ENCODE measurements around the gene C1orf185. TPM values are rescaled to one million over a fixed set of nuclear protein-coding genes. Genes with fewer than 3 reads are reported as not detected.

Gene C1orf185
- total and polyA plus RNA-seq, 9 of the 15 experiments (the other 6 are each of a cell fraction or from before 2014, with no cell fraction given): not detected

DNA sequence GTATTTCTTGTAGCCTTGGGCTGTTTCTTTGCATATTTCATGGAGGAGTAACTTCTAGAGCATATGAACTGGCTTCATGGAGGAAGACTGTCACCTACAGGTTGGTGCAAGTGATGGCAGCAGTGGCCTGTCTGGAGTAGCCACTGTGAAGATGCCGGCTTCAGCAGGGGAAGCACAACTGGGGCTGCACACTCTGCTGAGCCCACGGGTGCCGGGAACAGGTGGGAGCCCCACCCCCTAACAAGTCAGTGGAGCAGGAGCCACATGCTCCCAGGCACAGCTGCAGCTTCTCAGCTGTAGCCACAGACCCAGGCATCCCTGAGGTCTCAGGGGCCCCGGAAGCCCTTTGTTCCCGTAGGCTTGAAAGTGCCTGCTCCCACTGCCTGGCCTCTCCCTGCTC is 43.2 kb upstream of the C1orf185 start (continued):
- TF ChIP-seq, protein P1, sequence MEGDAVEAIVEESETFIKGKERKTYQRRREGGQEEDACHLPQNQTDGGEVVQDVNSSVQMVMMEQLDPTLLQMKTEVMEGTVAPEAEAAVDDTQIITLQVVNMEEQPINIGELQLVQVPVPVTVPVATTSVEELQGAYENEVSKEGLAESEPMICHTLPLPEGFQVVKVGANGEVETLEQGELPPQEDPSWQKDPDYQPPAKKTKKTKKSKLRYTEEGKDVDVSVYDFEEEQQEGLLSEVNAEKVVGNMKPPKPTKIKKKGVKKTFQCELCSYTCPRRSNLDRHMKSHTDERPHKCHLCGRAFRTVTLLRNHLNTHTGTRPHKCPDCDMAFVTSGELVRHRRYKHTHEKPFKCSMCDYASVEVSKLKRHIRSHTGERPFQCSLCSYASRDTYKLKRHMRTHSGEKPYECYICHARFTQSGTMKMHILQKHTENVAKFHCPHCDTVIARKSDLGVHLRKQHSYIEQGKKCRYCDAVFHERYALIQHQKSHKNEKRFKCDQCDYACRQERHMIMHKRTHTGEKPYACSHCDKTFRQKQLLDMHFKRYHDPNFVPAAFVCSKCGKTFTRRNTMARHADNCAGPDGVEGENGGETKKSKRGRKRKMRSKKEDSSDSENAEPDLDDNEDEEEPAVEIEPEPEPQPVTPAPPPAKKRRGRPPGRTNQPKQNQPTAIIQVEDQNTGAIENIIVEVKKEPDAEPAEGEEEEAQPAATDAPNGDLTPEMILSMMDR (IDR thresholded peaks at IDR 0.05 in 2 of 3, conservative IDR thresholded peaks at IDR 0.05 in 1 of 3; ENCODE audit: insufficient read depth in 2 of 3, low read depth in 1 of 3, low read length in 3 of 3): peak; percentile 48 to 73 (median 49); a peak in 5 of 6 replicates
- TF ChIP-seq SMAD1 (IDR thresholded peaks at IDR 0.05; ENCODE audit: low read depth, low read length, partially characterized antibody) (no peak), RAD21 (CRISPR knock-in tag; conservative IDR thresholded peaks at IDR 0.05 in 1 of 2, IDR thresholded peaks at IDR 0.05 in 1 of 2) (peak in 1 of 2 experiments; percentile 64; a peak in 2 of 4 replicates)
- TF ChIP-seq, protein P2, sequence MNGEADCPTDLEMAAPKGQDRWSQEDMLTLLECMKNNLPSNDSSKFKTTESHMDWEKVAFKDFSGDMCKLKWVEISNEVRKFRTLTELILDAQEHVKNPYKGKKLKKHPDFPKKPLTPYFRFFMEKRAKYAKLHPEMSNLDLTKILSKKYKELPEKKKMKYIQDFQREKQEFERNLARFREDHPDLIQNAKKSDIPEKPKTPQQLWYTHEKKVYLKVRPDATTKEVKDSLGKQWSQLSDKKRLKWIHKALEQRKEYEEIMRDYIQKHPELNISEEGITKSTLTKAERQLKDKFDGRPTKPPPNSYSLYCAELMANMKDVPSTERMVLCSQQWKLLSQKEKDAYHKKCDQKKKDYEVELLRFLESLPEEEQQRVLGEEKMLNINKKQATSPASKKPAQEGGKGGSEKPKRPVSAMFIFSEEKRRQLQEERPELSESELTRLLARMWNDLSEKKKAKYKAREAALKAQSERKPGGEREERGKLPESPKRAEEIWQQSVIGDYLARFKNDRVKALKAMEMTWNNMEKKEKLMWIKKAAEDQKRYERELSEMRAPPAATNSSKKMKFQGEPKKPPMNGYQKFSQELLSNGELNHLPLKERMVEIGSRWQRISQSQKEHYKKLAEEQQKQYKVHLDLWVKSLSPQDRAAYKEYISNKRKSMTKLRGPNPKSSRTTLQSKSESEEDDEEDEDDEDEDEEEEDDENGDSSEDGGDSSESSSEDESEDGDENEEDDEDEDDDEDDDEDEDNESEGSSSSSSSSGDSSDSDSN (IDR thresholded peaks at IDR 0.05; ENCODE audit: borderline replicate concordance in 1 of 2, low read depth in 2 of 2, low read length in 2 of 2): no peak
- TF ChIP-seq, protein P3, sequence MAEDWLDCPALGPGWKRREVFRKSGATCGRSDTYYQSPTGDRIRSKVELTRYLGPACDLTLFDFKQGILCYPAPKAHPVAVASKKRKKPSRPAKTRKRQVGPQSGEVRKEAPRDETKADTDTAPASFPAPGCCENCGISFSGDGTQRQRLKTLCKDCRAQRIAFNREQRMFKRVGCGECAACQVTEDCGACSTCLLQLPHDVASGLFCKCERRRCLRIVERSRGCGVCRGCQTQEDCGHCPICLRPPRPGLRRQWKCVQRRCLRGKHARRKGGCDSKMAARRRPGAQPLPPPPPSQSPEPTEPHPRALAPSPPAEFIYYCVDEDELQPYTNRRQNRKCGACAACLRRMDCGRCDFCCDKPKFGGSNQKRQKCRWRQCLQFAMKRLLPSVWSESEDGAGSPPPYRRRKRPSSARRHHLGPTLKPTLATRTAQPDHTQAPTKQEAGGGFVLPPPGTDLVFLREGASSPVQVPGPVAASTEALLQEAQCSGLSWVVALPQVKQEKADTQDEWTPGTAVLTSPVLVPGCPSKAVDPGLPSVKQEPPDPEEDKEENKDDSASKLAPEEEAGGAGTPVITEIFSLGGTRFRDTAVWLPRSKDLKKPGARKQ (CRISPR knock-in tag; IDR thresholded peaks at IDR 0.05): no peak
- TF ChIP-seq, protein P4, sequence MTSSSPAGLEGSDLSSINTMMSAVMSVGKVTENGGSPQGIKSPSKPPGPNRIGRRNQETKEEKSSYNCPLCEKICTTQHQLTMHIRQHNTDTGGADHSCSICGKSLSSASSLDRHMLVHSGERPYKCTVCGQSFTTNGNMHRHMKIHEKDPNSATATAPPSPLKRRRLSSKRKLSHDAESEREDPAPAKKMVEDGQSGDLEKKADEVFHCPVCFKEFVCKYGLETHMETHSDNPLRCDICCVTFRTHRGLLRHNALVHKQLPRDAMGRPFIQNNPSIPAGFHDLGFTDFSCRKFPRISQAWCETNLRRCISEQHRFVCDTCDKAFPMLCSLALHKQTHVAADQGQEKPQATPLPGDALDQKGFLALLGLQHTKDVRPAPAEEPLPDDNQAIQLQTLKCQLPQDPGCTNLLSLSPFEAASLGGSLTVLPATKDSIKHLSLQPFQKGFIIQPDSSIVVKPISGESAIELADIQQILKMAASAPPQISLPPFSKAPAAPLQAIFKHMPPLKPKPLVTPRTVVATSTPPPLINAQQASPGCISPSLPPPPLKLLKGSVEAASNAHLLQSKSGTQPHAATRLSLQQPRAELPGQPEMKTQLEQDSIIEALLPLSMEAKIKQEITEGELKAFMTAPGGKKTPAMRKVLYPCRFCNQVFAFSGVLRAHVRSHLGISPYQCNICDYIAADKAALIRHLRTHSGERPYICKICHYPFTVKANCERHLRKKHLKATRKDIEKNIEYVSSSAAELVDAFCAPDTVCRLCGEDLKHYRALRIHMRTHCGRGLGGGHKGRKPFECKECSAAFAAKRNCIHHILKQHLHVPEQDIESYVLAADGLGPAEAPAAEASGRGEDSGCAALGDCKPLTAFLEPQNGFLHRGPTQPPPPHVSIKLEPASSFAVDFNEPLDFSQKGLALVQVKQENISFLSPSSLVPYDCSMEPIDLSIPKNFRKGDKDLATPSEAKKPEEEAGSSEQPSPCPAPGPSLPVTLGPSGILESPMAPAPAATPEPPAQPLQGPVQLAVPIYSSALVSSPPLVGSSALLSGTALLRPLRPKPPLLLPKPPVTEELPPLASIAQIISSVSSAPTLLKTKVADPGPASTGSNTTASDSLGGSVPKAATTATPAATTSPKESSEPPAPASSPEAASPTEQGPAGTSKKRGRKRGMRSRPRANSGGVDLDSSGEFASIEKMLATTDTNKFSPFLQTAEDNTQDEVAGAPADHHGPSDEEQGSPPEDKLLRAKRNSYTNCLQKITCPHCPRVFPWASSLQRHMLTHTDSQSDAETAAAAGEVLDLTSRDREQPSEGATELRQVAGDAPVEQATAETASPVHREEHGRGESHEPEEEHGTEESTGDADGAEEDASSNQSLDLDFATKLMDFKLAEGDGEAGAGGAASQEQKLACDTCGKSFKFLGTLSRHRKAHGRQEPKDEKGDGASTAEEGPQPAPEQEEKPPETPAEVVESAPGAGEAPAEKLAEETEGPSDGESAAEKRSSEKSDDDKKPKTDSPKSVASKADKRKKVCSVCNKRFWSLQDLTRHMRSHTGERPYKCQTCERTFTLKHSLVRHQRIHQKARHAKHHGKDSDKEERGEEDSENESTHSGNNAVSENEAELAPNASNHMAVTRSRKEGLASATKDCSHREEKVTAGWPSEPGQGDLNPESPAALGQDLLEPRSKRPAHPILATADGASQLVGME (CRISPR knock-in tag; IDR thresholded peaks at IDR 0.05): no peak
- TF ChIP-seq, protein P5, sequence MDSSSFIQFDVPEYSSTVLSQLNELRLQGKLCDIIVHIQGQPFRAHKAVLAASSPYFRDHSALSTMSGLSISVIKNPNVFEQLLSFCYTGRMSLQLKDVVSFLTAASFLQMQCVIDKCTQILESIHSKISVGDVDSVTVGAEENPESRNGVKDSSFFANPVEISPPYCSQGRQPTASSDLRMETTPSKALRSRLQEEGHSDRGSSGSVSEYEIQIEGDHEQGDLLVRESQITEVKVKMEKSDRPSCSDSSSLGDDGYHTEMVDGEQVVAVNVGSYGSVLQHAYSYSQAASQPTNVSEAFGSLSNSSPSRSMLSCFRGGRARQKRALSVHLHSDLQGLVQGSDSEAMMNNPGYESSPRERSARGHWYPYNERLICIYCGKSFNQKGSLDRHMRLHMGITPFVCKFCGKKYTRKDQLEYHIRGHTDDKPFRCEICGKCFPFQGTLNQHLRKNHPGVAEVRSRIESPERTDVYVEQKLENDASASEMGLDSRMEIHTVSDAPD (CRISPR knock-in tag; IDR thresholded peaks at IDR 0.05): no peak

All from K562 (cell line).